ENCODE data around the gene CUTA. TPM values are rescaled to one million over a fixed set of nuclear protein-coding genes. Genes with fewer than 3 reads are reported as not detected.
A peak's percentile ranks its signal among the peaks of the same experiment; 100 is the strongest.

The CUTA gene
- total RNA-seq, 1 donor from 2014 or later: 278 TPM

DNA sequence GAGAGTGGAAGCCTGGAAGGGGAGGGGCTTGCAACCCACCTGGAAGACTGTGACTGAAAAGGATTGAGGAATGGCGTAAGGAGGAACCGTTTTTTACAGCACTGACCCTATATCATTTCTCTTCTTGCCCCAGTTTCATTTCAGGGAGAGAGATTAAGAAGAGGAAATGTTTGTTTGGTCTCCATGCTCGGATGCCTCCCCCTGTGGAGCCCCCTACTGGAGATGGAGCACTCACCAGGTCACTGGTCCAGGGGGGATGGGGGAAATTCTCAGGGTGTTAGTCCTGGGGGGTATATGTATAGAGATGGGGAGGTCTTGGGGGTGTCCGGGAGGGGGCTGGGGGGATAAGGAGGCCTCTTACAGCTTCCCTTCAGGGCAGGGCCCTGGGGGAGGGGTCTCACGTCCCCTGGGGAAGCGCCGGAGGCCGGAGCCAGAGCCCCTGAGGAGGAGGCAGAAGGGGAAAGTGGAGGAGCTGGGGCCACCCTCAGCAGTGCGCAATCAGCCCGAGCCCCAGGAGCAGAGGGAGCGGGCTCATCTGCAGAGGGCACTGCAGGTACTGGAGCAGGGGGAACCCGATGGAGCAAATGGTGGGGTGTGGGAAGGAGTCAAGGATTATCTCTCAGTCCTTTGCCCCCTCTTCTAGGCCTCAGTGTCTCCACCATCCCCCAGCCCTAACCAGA is 3.2 kb downstream of the CUTA start:
- Mint-ChIP-seq H3K27me3 (peaks cover 3% of the 10 kb centered on the region), H3K4me3 (peak overlapping the region; percentile 75), H3K4me1 (ENCODE audit: unreplicated experiment) (peaks cover 61% of the 10 kb centered on the region), H3K36me3 (peaks cover 10% of the 10 kb centered on the region), H3K9me3 (no peaks in the 10 kb centered on the region), H3K27ac (peak overlapping the region; percentile 70)
- TF ChIP-seq, protein P1, sequence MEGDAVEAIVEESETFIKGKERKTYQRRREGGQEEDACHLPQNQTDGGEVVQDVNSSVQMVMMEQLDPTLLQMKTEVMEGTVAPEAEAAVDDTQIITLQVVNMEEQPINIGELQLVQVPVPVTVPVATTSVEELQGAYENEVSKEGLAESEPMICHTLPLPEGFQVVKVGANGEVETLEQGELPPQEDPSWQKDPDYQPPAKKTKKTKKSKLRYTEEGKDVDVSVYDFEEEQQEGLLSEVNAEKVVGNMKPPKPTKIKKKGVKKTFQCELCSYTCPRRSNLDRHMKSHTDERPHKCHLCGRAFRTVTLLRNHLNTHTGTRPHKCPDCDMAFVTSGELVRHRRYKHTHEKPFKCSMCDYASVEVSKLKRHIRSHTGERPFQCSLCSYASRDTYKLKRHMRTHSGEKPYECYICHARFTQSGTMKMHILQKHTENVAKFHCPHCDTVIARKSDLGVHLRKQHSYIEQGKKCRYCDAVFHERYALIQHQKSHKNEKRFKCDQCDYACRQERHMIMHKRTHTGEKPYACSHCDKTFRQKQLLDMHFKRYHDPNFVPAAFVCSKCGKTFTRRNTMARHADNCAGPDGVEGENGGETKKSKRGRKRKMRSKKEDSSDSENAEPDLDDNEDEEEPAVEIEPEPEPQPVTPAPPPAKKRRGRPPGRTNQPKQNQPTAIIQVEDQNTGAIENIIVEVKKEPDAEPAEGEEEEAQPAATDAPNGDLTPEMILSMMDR (conservative IDR thresholded peaks at IDR 0.05): peak; percentile 61
- no peak for DNase-seq (ENCODE audit: extremely low spot score, unreplicated experiment)

DNA sequence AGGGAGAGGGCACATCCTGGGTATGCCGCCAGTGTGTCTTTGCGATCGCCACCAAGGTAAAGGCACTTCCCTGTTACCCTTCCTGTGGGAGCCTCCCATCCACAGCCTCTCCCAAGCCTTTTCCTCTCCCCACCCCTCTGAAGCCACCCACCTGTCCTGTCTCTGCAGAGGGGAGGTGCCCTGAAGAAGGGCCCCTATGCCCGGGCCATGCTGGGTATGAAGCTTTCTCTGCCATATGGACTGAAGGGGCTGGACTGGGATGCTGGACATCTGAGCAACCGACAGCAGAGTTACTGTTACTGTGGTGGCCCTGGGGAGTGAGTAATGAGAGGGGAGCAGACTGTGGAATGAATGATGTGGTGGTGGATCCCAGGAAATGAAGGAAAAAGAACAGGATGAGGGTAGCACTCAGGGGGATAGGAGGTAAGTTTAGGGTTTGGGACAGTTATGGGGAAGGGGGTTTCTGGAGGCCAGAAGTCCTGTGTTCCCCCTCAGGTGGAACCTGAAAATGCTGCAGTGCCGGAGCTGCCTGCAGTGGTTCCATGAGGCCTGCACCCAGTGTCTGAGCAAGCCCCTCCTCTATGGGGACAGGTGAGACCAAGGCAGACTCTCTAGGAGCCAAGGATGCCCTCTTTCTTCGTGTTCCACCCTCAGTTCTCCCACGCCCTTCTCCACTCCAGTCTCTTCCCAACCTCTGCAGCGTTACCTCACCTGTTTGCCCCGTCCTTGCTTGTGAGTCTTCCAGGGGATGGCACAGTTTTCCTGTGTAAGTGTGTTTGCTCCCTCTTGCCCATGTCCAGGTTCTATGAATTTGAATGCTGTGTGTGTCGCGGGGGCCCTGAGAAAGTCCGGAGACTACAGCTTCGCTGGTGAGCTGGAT is 4.4 kb downstream of the CUTA start:
- Mint-ChIP-seq H3K9me3 (no peaks in the 10 kb centered on the region), H3K36me3 (peaks cover 10% of the 10 kb centered on the region), H3K4me3 (peak overlapping the region; percentile 76), H3K27ac (peak overlapping the region; percentile 70), H3K4me1 (ENCODE audit: unreplicated experiment) (peaks cover 51% of the 10 kb centered on the region), H3K27me3 (peaks cover 3% of the 10 kb centered on the region)
- TF ChIP-seq, protein P1 (conservative IDR thresholded peaks at IDR 0.05): no peak
- no peak for DNase-seq (ENCODE audit: extremely low spot score, unreplicated experiment)

DNA sequence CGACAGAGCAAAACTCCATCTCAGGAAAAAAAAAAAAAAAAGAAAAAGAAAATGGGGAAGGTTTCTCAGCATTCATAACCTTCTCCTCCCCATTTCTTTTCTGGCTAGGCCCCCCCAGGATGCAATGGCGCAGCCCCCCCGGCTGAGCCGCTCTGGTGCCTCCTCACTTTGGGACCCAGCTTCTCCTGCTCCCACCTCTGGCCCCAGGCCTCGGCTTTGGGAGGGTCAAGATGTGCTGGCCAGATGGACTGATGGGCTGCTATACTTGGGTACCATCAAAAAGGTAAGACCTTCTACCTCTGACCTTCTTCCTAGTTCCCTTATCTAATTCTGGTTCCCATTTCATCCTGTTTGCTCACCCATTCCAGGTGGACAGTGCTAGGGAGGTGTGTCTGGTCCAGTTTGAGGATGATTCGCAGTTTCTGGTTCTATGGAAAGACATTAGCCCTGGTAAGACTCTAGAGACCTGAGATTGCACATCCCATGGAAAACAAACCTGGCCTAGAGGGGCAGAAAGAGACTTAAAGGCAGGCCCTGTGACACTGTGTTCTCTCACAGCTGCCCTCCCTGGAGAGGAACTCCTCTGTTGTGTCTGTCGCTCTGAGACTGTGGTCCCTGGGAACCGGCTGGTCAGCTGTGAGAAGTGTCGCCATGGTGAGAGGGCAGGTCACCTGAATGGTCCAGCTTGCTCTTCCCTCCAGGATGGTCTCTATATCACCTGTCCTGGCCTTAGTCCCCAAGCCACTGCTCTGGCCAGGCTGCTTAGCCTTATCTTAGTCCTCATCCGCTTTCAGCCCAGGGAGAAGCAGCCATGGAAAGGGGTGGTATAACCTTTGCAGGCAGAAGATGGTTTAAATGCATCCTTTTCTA is 5.5 kb downstream of the CUTA start:
- peaks cover 46% of the 10 kb centered on the region for H3K4me1 Mint-ChIP-seq (ENCODE audit: unreplicated experiment)
- no peak for DNase-seq (ENCODE audit: extremely low spot score, unreplicated experiment)
- no peaks in the 10 kb centered on the region for H3K9me3 Mint-ChIP-seq
- H3K36me3 Mint-ChIP-seq: peaks cover 10% of the 10 kb centered on the region
- TF ChIP-seq, protein P1 (conservative IDR thresholded peaks at IDR 0.05): no peak
- H3K27me3 Mint-ChIP-seq: no peaks in the 10 kb centered on the region
- peak overlapping the region; percentile 76 for H3K4me3 Mint-ChIP-seq
- peak overlapping the region; percentile 70 for H3K27ac Mint-ChIP-seq

GRCh38 chr6:33411632-33412005 is 6.3 kb downstream of the CUTA start:
- Mint-ChIP-seq H3K27me3 (no peaks in the 10 kb centered on the region), H3K27ac (peak overlapping the region; percentile 81), H3K36me3 (peaks cover 10% of the 10 kb centered on the region), H3K4me3 (peak overlapping the region; percentile 85), H3K9me3 (no peaks in the 10 kb centered on the region), H3K4me1 (ENCODE audit: unreplicated experiment) (peaks cover 44% of the 10 kb centered on the region)
- DNase-seq (ENCODE audit: extremely low spot score, unreplicated experiment): no peak
- TF ChIP-seq, protein P1 (conservative IDR thresholded peaks at IDR 0.05): no peak
